DND-41 (cell line): ENCODE data around the gene SPRTN.
A peak's percentile ranks its signal among the peaks of the same experiment; 100 is the strongest.
"Not testable (repeated sequence)": the region's sequence is repeated elsewhere in the genome, so short reads cannot be mapped to it uniquely, and the experiment has no call there.

Experiments
- ATAC-seq: fragments of 200-7000 bp; cut with Tn5 transposase; 3 replicates; pipeline ENCODE4 v1.9.1; 2021; ENCODE audit warnings: low read depth; ENCODE audit not compliant: insufficient read depth
- DNase-seq: peaks from one replicate; pipeline ENCODE4 v3.0.0-alpha.2; 2020
- H2AFZ ChIP-seq: 2 replicates; pipeline ENCODE4 v1.6.0; 2012; ENCODE audit warnings: low read depth, low read length
- H3K27ac ChIP-seq: 2 replicates; pipeline ENCODE4 v1.5.1; 2012; ENCODE audit warnings: low read length, inconsistent platforms
- H3K27me3 ChIP-seq: fragments of 200-600 bp; sonication (generic); 2 replicates; pipeline ENCODE4 v1.6.0; 2012; ENCODE audit warnings: low read length, mild to moderate bottlenecking, inconsistent platforms; ENCODE audit not compliant: insufficient read depth, poor library complexity
- H3K36me3 ChIP-seq: 2 replicates; pipeline ENCODE4 v1.5.1; 2012; ENCODE audit warnings: low read length, inconsistent platforms; ENCODE audit not compliant: insufficient read depth
- H3K4me1 ChIP-seq: 2 replicates; pipeline ENCODE4 v1.5.1; 2012; ENCODE audit warnings: mild to moderate bottlenecking, low read length; ENCODE audit not compliant: insufficient read depth
- H3K4me2 ChIP-seq: 2 replicates; pipeline ENCODE4 v1.6.0; 2012; ENCODE audit warnings: mild to moderate bottlenecking, moderate library complexity, low read length, inconsistent platforms; ENCODE audit not compliant: insufficient read depth
- H3K4me3 ChIP-seq, 2 experiments: fragments of 200-600 bp in 1 of 2; shearing (Covaris generic) in 1 of 2; 2 replicates each; pipeline ENCODE4 v1.5.1; 2012 to 2016; ENCODE audit warnings: inconsistent platforms in 2 of 2, low read length in 2 of 2, mild to moderate bottlenecking in 2 of 2, low read depth in 1 of 2, moderate library complexity in 1 of 2
- H3K79me2 ChIP-seq: 2 replicates; pipeline ENCODE4 v1.6.0; 2012; ENCODE audit warnings: low read length, inconsistent platforms; ENCODE audit not compliant: insufficient read depth
- H3K9ac ChIP-seq: 2 replicates; pipeline ENCODE4 v1.6.0; 2012; ENCODE audit warnings: low read depth, mild to moderate bottlenecking, inconsistent platforms, low read length, moderate library complexity
- H3K9me3 ChIP-seq: 2 replicates; pipeline ENCODE4 v1.5.1; 2012; ENCODE audit warnings: low read length, moderate library complexity, mild to moderate bottlenecking, inconsistent platforms; ENCODE audit not compliant: insufficient read depth, severe bottlenecking
- H4K20me1 ChIP-seq: 2 replicates; pipeline ENCODE4 v1.6.0; 2012; ENCODE audit warnings: low read length; ENCODE audit not compliant: insufficient read depth
- EZH2 ChIP-seq: IDR thresholded peaks from 3 replicates; pipeline ENCODE4 v1.6.1; 2012; ENCODE audit warnings: borderline replicate concordance, low read depth, mild to moderate bottlenecking, moderate library complexity, low read length, inconsistent platforms; ENCODE audit not compliant: severe bottlenecking
- TF ChIP-seq, protein P1 (sequence below): IDR thresholded peaks from 2 replicates; pipeline ENCODE4 v1.5.1; 2012; ENCODE audit warnings: borderline replicate concordance, low read length, moderate library complexity, mild to moderate bottlenecking; ENCODE audit not compliant: poor library complexity, severe bottlenecking; ENCODE audit errors: extremely low read depth

SPRTN gene

GRCh38 chr1:231340328-231341013 lies 2.4 kb downstream of the SPRTN start:
- Histone ChIP-seq H3K4me1 (peaks cover 33% of the 10 kb centered on the region), H3K79me2 (peaks cover 85% of the 10 kb centered on the region), H3K4me3 (no peak overlapping the region), H4K20me1 (peaks cover 26% of the 10 kb centered on the region), H3K9me3 (no peaks in the 10 kb centered on the region), H3K9ac (no peak overlapping the region), H3K27ac (no peak overlapping the region), H3K4me2 (peak overlapping the region; percentile 41; the same call in 1 of the 2 replicates), H3K36me3 (peaks cover 54% of the 10 kb centered on the region), H2AFZ (no peak overlapping the region), H3K27me3 (no peaks in the 10 kb centered on the region)
- TF ChIP-seq, protein P1, sequence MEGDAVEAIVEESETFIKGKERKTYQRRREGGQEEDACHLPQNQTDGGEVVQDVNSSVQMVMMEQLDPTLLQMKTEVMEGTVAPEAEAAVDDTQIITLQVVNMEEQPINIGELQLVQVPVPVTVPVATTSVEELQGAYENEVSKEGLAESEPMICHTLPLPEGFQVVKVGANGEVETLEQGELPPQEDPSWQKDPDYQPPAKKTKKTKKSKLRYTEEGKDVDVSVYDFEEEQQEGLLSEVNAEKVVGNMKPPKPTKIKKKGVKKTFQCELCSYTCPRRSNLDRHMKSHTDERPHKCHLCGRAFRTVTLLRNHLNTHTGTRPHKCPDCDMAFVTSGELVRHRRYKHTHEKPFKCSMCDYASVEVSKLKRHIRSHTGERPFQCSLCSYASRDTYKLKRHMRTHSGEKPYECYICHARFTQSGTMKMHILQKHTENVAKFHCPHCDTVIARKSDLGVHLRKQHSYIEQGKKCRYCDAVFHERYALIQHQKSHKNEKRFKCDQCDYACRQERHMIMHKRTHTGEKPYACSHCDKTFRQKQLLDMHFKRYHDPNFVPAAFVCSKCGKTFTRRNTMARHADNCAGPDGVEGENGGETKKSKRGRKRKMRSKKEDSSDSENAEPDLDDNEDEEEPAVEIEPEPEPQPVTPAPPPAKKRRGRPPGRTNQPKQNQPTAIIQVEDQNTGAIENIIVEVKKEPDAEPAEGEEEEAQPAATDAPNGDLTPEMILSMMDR: no peak
- TF ChIP-seq EZH2: no peak
- ATAC-seq (no peak), DNase-seq (no peak)

DNA sequence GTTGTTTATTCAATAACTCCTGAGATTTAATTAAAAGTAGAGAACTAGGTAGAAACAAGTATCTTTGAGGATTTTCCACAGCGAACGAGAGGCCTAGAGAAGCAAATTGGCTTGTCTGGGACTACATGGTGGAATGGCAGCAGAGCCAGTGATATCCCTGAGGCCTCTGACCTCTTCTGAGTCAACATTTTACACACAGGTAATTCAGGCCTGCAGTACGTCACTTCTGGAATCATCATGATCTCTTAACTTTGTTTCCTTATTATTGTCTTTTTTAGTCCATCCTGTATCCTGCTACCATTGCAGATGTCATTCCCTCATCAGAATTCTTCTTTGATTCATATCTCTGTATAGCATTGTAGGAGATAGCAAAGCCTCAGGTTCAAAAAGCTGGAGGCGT lies 9.9 kb downstream of the SPRTN start:
- no peak for TF ChIP-seq EZH2
- TF ChIP-seq, protein P1: no peak
- no peak overlapping the region for H3K4me2 ChIP-seq
- peaks cover 23% of the 10 kb centered on the region for H3K79me2 ChIP-seq
- peaks cover 70% of the 10 kb centered on the region for H3K36me3 ChIP-seq
- no peaks in the 10 kb centered on the region; the same call in 1 of the 2 replicates for H4K20me1 ChIP-seq
- DNase-seq: no peak
- H3K9ac ChIP-seq: no peak overlapping the region
- no peaks in the 10 kb centered on the region for H3K27me3 ChIP-seq
- H3K4me3 ChIP-seq: no peak overlapping the region
- ATAC-seq: no peak
- H3K4me1 ChIP-seq: no peaks in the 10 kb centered on the region
- H3K27ac ChIP-seq: no peak overlapping the region
- no peak overlapping the region for H2AFZ ChIP-seq
- no peaks in the 10 kb centered on the region for H3K9me3 ChIP-seq

- Histone ChIP-seq H3K79me2 (peaks cover 18% of the 10 kb centered on the region), H3K4me1 (no peaks in the 10 kb centered on the region), H3K36me3 (peaks cover 71% of the 10 kb centered on the region), H3K27ac (no peak overlapping the region), H3K9ac (no peak overlapping the region), H3K27me3 (no peaks in the 10 kb centered on the region), H2AFZ (no peak overlapping the region), H3K9me3 (no peaks in the 10 kb centered on the region), H3K4me3 (no peak overlapping the region), H4K20me1 (no peaks in the 10 kb centered on the region; the same call in 1 of the 2 replicates), H3K4me2 (no peak overlapping the region)
- ATAC-seq (no peak), DNase-seq (no peak)
- TF ChIP-seq, protein P1: no peak
- TF ChIP-seq EZH2: no peak
Measured at GRCh38 chr1:231348442-231348841, 10.3 kb downstream of the SPRTN start.

DNA sequence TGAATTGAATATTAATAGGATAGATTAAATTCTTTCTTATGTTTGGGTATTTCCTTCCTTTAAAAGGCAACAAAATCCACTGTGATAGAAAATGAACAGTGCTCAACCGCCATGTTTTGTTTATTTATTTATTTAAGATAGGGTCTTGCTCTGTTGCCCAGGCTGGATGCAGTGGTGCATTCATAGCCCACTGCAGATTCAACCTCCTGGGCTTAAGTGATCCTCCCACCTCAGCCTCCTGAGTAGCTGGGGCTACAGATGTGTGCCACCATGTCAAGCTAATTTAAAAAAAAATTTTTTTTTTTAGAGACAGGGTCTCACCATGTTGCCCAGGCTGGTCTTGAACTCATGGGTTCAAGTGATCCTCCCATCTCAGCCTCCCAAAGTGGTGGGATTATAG lies 10.8 kb downstream of the SPRTN start:
- not testable (repeated sequence) for H4K20me1 ChIP-seq, H3K4me2 ChIP-seq, H2AFZ ChIP-seq, H3K9ac ChIP-seq, H3K27ac ChIP-seq, H3K4me1 ChIP-seq, H3K9me3 ChIP-seq, H3K27me3 ChIP-seq, DNase-seq, ATAC-seq, H3K4me3 ChIP-seq
- Histone ChIP-seq H3K36me3 (peaks cover 68% of the 10 kb centered on the region), H3K79me2 (peaks cover 14% of the 10 kb centered on the region)
